HCT116 (cell line): ENCODE measurements around the gene GLI3. TPM values are rescaled to one million over a fixed set of nuclear protein-coding genes. Genes with fewer than 3 reads are reported as not detected.

Experiments used
- ATAC-seq: fragments of 200-7000 bp; cut with Tn5 transposase; 2 replicates; pipeline ENCODE4 v1.9.1; 2020; ENCODE audit warnings: mild to moderate bottlenecking, moderate library complexity
- BruUV-seq: library from RNA; stranded (reverse); fragments of 400-500 nt; replicated peaks from 2 replicates; lab custom pipeline; 2021; lab: Mats Ljungman, UMichigan
- CTCF ChIA-PET: fragments of 300-600 bp; sonication (Branson Sonifier 250); formaldehyde crosslinking; loops from one replicate; lab custom pipeline; 2021; ENCODE audit warnings: antibody characterized with exemption; lab: Charles Lee
- POLR2A ChIA-PET: fragments of 300-600, 350-600 bp; sonication (Branson Sonifier 250); formaldehyde crosslinking; loops from one replicate; lab custom pipeline; 2021; ENCODE audit warnings: antibody characterized with exemption; lab: Charles Lee
- RAD21 ChIA-PET, 2 experiments: fragments of 300-600 bp; sonication (Branson Sonifier 250); formaldehyde crosslinking; loops; one replicate each; lab custom pipeline; 2023; ENCODE audit warnings: low total read pairs in 2 of 2; ENCODE audit not compliant: uncharacterized antibody in 2 of 2, unreplicated experiment in 2 of 2, low non-redundant PET in 1 of 2; lab: Charles Lee
- DNase-seq: peaks from one replicate; pipeline ENCODE4 v3.0.0-alpha.2; 2010; ENCODE audit warnings: low read depth, low spot score
- H2AFZ ChIP-seq: fragments of 200-600 bp; shearing (Covaris generic), sonication (generic); 2 replicates; pipeline ENCODE4 v1.6.1; 2017; ENCODE audit warnings: low read depth, mixed run types, mixed read lengths, antibody characterized with exemption, low read length; ENCODE audit not compliant: poor library complexity, severe bottlenecking
- H3K27ac ChIP-seq: 2 replicates; pipeline ENCODE4 v1.5.1; 2012; ENCODE audit warnings: low read depth, low read length
- H3K27me3 ChIP-seq: fragments of 200-600 bp; sonication (generic); 2 replicates; pipeline ENCODE4 v1.6.1; 2016; ENCODE audit warnings: mixed run types, low read length, mixed read lengths; ENCODE audit not compliant: insufficient read depth
- H3K36me3 ChIP-seq, 2 experiments: fragments of 200-500 bp in 1 of 2; fragments of 200-600 bp in 1 of 2; sonication (Bioruptor generic) in 1 of 2; sonication (generic) in 1 of 2; 2 replicates each; pipeline versions ENCODE4 v1.5.1 to v1.6.1; 2014 to 2016; ENCODE audit warnings: low read length in 2 of 2, inconsistent platforms in 1 of 2, mixed read lengths in 1 of 2, mixed run types in 1 of 2; ENCODE audit not compliant: insufficient read depth in 2 of 2, control insufficient read depth in 1 of 2
- H3K4me1 ChIP-seq, 2 experiments: fragments of 200-600 bp in 1 of 2; sonication (generic) in 1 of 2; 2 replicates each; pipeline versions ENCODE4 v1.5.1 to v1.6.1; 2012 to 2017; ENCODE audit warnings: low read length in 2 of 2, inconsistent platforms in 1 of 2, mild to moderate bottlenecking in 1 of 2, mixed read lengths in 1 of 2, mixed run types in 1 of 2, moderate library complexity in 1 of 2; ENCODE audit not compliant: insufficient read depth in 2 of 2, control insufficient read depth in 1 of 2
- H3K4me2 ChIP-seq: fragments of 200-600 bp; sonication (generic); 2 replicates; pipeline ENCODE4 v1.6.1; 2017; ENCODE audit warnings: mixed run types, low read length, mixed read lengths
- H3K4me3 ChIP-seq, 2 experiments: fragments of 200-600 bp in 1 of 2; sonication (generic) in 1 of 2; replicated peaks in 1 of 2; 2 replicates each; pipeline ENCODE4 v1.5.1; 2011 to 2016; ENCODE audit warnings: low read length in 2 of 2, control low read depth in 1 of 2, low read depth in 1 of 2, mild to moderate bottlenecking in 1 of 2, mixed read lengths in 1 of 2, mixed run types in 1 of 2
- H3K79me2 ChIP-seq: fragments of 200-600 bp; sonication (generic); 2 replicates; pipeline ENCODE4 v1.6.1; 2017; ENCODE audit warnings: mild to moderate bottlenecking, mixed run types, low read length, moderate library complexity, mixed read lengths; ENCODE audit not compliant: insufficient read depth
- H3K9ac ChIP-seq: fragments of 200-600 bp; sonication (generic); 2 replicates; pipeline ENCODE4 v1.6.1; 2016; ENCODE audit warnings: low read length, mixed read lengths
- H3K9me2 ChIP-seq: fragments of 200-600 bp; sonication (generic), shearing (Covaris generic); 2 replicates; pipeline ENCODE4 v1.6.1; 2017; ENCODE audit warnings: mixed run types, mild to moderate bottlenecking, moderate library complexity; ENCODE audit not compliant: insufficient read depth
- H3K9me3 ChIP-seq, 2 experiments: fragments of 200-500 bp in 1 of 2; fragments of 200-600 bp in 1 of 2; sonication (Bioruptor generic) in 1 of 2; sonication (generic) in 1 of 2; 2 replicates each; pipeline ENCODE4 v1.6.1; 2014 to 2017; ENCODE audit warnings: low read length in 2 of 2, mixed read lengths in 2 of 2, inconsistent platforms in 1 of 2, low read depth in 1 of 2, mild to moderate bottlenecking in 1 of 2, mixed run types in 1 of 2, moderate library complexity in 1 of 2; ENCODE audit not compliant: control insufficient read depth in 1 of 2, insufficient read depth in 1 of 2
- H4K20me1 ChIP-seq: fragments of 200-600 bp; sonication (generic), shearing (Covaris generic); 2 replicates; pipeline ENCODE4 v1.6.1; 2017; ENCODE audit warnings: mixed run types, mild to moderate bottlenecking, moderate library complexity; ENCODE audit not compliant: insufficient read depth
- CTCF ChIP-seq, 3 experiments: fragments of 200-600 bp in 1 of 3; sonication (generic) in 1 of 3; IDR thresholded peaks in 2 of 3; conservative IDR thresholded peaks in 1 of 3; 2 replicates each; pipeline ENCODE4 v1.5.1; 2012 to 2017; ENCODE audit warnings: low read depth in 2 of 3, low read length in 2 of 3, antibody characterized with exemption in 1 of 3, borderline replicate concordance in 1 of 3, control low read depth in 1 of 3, mild to moderate bottlenecking in 1 of 3, mixed read lengths in 1 of 3, mixed run types in 1 of 3, moderate library complexity in 1 of 3; ENCODE audit not compliant: insufficient read depth in 1 of 3
- EZH2 ChIP-seq: fragments of 200-600 bp; sonication (generic); IDR thresholded peaks from 2 replicates; pipeline ENCODE4 v1.6.1; 2017; ENCODE audit warnings: antibody characterized with exemption, mixed run types
- POLR2A ChIP-seq: IDR thresholded peaks from 2 replicates; pipeline ENCODE4 v1.7.0; 2011; ENCODE audit warnings: borderline replicate concordance; ENCODE audit not compliant: insufficient read depth, insufficient read length; ENCODE audit errors: extremely low read depth
- POLR2AphosphoS5 ChIP-seq: IDR thresholded peaks from 2 replicates; pipeline ENCODE4 v1.6.1; 2011; ENCODE audit warnings: mild to moderate bottlenecking, low read depth, low read length, moderate library complexity
- RAD21 ChIP-seq: IDR thresholded peaks from 2 replicates; pipeline ENCODE4 v1.6.1; 2012; ENCODE audit warnings: low read depth, mild to moderate bottlenecking
- REST ChIP-seq: IDR thresholded peaks from 2 replicates; pipeline ENCODE4 v1.6.1; 2012; ENCODE audit warnings: low read depth
- SRF ChIP-seq: IDR thresholded peaks from 2 replicates; pipeline ENCODE4 v1.6.1; 2012; ENCODE audit warnings: low read depth
- YY1 ChIP-seq: IDR thresholded peaks from 2 replicates; pipeline ENCODE4 v1.6.1; 2011; ENCODE audit warnings: low read length, low read depth, moderate library complexity, mild to moderate bottlenecking; ENCODE audit not compliant: insufficient replicate concordance; ENCODE audit errors: extremely low read depth
- ZBTB33 ChIP-seq: IDR thresholded peaks from 2 replicates; pipeline ENCODE4 v1.6.1; 2011; ENCODE audit warnings: mild to moderate bottlenecking, low read length, moderate library complexity; ENCODE audit not compliant: insufficient replicate concordance; ENCODE audit errors: extremely low read depth
- intact Hi-C: fragments of 100-400 bp; cut with micrococcal nuclease; formaldehyde crosslinking; loops from 2 replicates; pipeline ENCODE4 v1.10.0; 2022
- total RNA-seq: library from RNA; stranded (reverse); gene quantifications from one replicate; pipeline ENCODE4 v1.2.1, GENCODE V29; 2021; ENCODE audit not compliant: unreplicated experiment

GLI3 gene
- total RNA-seq, 1 experiment from 2014 or later, result 0.07 TPM

GRCh38 chr7:42074076-42074475 lies 162.9 kb downstream of the GLI3 start:
- Histone ChIP-seq H3K27ac (no peak overlapping the region), H3K4me3 (no peak overlapping the region), H3K9me3 (no peaks in the 10 kb centered on the region), H2AFZ (no peak overlapping the region), H4K20me1 (no peaks in the 10 kb centered on the region), H3K4me2 (no peak overlapping the region), H3K36me3 (no peaks in the 10 kb centered on the region), H3K27me3 (no peaks in the 10 kb centered on the region; the same call in 1 of the 2 replicates), H3K79me2 (no peaks in the 10 kb centered on the region), H3K4me1 (no peaks in the 10 kb centered on the region), H3K9me2 (no peaks in the 10 kb centered on the region), H3K9ac (no peak overlapping the region)
- DNase-seq, result no peak
- CTCF ChIA-PET, result no interaction called here
- RAD21 ChIA-PET, result no interaction called here
- intact Hi-C loops, result no loop called here
- ATAC-seq, result no peak
- no TSS peak for BruUV-seq
- TF ChIP-seq CTCF (IDR thresholded peaks at IDR 0.05 in 2 of 3, conservative IDR thresholded peaks at IDR 0.05 in 1 of 3; ENCODE audit: borderline replicate concordance in 1 of 3, insufficient read depth in 1 of 3, low read depth in 2 of 3, low read length in 2 of 3), result no peak
- TF ChIP-seq YY1, result no peak
- TF ChIP-seq EZH2, result no peak
- TF ChIP-seq POLR2AphosphoS5, result no peak
- no peak for TF ChIP-seq ZBTB33
- no peak for TF ChIP-seq POLR2A
- TF ChIP-seq SRF, result no peak
- TF ChIP-seq RAD21, result no peak
- TF ChIP-seq REST, result no peak
- POLR2A ChIA-PET, result no interaction called here
